Colon (tissue), 2 donors: ENCODE data around the gene CHST11.
"Not testable (repeated sequence)": the region's sequence is repeated elsewhere in the genome, so short reads cannot be mapped to it uniquely, and the experiment has no call there.

Experiments
- FAIRE-seq: peaks from 2 replicates; lab custom pipeline; 2012; peaks lifted over from hg19 to GRCh38; lab: Jason Lieb, UNC
- donor health status: control.
- donor health status: control.

Gene CHST11

DNA sequence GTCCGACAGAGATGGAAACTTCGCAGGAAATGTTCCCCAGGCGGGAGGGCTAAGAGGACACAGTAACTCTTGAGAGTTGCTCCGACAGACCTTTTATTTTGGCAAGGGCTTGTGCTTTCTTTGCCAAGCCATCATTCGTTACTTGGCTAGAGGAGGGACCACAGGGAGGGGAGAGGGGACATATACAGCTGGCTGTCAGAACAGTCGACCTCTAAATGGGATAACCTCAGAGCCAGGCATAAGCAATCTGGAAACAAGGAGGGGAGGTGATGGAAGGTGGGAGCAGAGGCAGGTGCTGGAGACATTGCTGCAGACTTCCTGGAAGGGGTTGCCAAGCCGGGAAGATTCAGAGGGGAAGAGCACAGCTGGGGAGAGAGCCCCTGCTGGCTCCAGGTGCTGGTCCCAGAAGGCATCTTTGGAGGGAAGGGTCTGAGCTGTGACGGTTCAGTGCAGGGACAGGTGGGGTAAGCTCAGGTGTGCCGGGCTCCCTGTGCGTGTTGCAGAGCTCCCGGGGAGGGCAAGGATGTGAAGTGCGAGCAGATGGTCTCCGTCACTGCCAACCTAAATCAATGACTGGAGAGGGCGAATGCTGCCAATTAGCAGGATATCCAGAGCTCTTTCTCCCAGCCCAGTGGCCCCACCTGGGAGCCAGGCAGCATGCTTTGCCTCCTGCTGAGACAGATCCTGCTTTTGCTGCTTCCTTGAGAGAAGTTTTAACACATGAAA is 50.1 kb downstream of the CHST11 start:
- no peak for FAIRE-seq

DNA sequence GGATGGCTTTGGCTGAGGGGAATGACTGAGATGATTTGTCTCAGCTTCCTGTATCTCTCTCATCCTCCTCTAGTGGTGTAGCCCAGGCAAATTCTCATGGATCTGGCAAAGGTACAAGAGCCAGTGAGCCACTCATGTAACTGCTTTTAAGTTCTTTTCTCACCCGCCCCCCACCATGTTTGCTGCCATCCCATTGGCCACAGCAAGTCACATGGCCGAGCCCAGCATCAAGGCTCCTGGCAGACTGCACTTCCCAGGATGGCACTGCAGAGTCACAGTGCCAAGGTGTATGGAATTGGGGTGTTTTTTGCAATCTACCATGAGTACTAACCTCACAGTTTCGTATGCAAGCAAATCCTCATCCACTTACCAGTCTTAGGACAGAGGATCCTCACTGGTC is 50.9 kb downstream of the CHST11 start:
- FAIRE-seq: no peak

DNA sequence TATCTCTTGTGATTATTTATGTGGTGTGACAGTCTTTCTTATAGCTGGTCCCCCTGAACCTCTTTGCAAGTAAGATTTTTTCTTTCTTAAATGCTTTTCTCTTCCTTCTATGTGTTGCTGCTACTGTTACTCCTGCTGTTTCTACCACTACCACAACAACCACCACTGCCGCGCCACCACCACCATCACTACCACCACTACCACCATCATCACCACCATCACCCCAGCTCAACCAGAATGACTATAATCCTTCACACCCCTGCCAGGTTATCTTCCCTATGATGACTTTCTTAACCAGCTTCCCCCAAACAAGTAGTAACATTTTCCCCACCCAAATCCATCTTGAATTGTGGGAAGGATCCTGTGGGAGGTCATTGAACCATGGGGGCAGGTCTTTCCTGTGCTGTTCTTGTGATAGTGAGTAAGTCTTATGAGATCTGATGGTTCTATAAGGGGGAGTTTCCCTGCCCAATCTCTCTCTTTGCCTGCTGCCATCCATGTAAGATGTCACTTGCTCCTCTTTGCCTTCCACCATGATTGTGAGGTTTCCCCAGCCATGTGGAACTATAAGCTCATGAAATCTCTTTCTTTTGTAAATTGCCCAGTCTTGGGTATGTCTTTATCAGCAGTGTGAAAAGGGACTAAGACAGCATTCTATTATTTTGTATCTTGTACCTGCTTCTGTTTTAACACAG is 52.2 kb downstream of the CHST11 start:
- no peak for FAIRE-seq

DNA sequence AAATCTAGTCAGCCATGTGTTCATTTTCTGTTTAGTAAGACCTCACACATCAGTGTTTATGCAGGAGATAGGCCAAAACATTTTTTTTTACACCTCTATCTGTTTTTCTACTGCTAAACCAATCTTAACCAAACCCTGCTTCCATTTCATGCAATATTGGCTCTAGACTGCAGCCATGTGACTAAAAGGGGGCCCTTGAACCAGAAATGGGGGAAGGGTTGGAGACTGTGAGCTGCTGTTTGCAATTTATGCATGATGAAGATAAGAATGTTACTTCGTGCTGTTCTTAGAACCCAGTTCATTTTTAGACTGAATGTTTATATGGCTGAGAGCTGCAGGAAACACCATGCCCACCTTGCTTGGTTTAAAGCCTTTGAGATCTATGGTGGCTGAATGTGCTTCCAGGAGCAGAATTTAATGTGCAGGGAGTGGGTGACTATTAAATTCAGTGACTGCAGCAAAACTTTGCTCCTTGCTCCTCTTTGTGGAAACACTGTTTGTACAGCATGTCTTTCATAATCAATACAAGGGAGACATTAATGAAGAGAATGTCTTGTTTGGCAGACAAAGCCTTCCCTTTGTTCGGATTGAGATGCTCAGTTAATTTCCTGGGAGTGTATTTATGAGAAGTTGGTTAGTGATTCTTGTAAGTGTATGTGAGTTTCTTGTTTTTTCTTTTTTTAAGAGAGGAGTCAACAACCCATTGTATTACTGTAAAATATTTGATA is 53.6 kb downstream of the CHST11 start:
- no peak for FAIRE-seq

DNA sequence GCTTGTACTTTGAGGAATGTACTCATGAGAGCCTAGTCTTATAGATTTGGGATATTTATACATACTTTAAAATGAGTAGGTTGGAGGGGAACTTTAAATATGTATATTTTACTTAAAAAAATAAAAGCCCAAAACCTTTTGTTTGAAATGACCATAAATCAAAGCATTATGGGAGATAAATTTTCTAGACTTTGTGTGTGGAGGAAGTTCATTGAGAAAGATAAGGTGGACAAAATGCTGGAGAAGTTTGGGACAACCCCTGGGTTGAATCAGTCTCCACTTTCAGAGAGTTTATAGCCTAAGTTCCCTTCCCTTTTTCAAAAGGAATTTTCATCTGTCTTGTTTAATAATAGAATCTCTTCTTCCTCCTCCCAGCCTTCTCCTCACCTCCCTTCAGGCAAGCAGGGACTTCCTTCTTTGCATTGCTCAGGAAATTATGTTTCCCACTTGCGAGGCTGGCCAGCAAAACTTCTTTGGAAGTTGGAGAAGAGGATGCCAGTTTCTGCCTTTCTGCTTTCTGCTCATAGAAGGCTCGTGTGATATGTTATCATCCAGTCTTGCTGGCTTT is 54.2 kb downstream of the CHST11 start:
- FAIRE-seq: no peak

DNA sequence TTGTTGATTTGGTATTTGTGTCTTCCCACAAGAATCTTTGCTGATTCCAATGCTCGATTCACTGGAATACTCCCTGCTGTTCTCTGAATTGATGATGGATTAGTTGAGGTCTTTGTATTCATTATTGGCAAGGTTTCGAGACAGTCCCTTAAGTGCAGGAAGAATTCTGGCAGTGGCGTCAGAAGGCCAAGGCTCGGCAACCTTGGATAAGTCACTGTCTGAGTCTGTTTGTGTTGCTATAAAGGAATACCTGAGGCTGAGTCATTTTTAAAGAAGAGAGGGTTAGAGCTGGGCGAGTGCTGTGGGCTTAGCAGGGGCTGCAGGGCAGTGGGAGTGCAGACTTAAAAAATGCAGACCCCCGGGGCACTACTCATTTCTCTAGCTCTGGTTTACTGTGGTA is 56.9 kb downstream of the CHST11 start:
- FAIRE-seq: no peak

DNA sequence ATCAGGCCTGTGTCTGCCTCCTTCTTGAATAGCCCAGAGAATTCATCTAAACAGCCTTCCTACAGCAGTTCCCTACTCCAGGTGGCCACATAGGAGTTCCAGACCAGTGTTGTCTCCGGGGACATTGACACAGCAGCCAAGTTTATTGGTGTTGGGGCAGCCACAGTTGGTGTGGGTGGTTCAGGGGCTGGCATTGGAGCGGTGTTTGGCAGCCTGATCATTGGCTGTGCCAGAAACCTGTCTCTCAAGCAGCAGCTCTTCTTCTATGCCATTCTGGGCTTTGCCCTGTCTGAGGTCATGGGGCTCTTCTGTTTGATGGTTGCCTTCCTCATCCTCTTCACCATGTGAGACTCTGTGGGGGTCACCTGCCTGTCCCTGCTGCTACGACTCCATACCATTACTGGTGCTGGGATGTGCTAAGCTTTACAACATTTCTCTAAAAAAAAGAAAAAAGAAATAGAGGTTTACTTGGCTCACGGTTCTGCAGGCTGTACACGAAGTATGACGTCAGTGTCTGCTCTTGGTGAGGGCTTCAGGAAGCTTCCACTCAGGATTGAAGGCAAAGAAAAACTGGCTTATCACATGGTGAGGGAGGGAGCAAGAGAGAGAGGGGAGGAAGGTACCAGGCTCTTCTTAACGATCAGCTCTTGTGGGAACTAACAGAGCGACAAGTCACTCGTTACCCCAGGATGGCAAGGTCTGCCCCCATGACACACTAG is 57.5 kb downstream of the CHST11 start:
- FAIRE-seq: no peak

DNA sequence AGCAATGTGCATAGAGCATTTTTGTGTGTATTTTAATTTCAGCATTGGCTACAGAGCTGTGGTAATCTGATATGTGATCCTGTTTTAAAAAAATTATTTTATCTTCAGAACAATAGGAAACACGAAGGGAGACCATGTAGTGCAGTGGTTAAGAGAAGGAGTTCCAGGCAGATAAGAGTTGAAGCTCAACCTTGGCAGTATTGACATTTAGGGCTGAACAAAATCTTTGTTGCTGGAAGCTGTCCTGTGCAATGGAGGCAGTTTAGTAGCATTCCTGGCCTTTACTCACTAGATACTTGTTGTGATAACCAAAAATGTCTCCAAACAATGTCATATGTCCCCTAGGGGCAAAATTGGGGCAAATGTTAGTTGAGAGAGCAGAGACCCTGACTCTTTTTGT is 59.2 kb downstream of the CHST11 start:
- FAIRE-seq: no peak

DNA sequence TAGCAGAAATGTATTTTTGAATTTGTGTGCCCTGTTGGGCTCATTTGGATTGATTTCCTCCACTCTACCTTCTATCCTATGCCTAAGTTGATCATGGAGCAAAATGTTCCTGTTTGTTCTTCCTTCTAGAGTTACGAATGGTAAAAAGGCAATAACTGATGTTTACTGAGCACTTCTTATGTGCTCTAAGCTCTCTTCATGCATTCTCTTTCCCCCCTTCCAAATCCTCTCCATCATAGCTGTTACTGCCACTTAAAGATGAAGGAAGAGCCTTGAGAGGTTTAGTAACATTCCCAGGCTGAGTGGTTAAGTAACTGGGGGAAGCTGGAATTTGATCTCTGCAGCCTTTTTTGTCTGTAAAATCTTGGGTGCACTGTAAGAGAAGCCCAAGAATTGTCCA is 60.1 kb downstream of the CHST11 start:
- FAIRE-seq: no peak

DNA sequence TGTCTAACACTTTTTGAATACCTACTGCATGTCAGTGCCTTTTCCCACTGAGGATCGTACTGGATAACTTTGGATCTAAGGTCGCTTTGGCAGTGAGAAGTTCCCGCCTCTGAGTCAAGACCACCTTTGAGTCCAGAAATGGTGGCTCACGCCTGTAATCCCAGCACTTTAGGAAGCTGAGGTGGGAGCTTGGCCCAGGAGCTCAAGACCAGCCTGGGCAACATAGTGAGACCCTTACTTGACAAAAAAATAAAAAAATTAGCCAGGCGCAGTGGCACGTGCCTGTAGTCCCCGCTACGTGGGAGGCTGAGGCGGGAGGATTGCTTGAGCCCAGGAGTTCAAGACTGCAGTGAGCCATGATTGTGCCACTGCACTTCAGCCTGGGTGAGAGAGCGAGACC is 61.1 kb downstream of the CHST11 start:
- no peak for FAIRE-seq

DNA sequence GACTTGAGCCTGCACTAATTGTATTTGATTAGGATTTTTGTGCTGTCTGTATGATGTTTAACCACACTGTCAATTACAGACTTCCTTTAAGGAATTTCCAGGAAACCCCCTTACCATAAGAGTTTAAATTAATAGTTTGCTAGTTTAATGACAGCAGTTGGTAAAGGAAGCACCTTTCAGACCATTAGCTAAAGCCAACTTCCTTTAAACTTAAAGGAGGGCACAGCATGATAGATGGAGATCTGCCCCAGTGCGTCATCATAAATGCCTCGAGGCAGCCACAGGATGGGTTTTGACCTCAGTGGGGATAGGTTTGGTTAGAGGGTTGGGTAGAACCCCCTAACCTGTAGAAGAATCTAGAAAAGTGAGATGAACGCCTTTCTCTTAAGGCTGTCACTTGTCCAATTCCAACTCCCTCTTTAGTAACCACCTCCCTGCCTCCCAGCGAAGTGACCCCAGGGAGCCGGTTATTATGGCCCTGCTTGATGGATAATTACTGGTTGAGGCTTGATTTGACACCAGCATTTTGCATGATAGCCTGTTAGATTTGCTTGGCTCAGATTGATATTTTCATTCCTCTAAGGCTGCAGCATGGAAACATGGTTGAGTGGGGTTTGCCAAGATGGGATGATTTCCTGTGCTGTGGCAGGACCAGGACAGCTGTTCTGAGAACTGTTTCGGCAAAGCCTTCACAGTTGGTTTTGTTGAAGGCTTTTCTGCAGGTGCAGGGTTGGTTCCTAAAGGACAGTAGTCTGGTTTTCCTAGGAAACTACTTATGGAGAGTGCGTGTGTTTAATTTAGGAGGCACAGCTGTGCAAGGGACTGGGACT is 62.7 kb downstream of the CHST11 start:
- FAIRE-seq: no peak

DNA sequence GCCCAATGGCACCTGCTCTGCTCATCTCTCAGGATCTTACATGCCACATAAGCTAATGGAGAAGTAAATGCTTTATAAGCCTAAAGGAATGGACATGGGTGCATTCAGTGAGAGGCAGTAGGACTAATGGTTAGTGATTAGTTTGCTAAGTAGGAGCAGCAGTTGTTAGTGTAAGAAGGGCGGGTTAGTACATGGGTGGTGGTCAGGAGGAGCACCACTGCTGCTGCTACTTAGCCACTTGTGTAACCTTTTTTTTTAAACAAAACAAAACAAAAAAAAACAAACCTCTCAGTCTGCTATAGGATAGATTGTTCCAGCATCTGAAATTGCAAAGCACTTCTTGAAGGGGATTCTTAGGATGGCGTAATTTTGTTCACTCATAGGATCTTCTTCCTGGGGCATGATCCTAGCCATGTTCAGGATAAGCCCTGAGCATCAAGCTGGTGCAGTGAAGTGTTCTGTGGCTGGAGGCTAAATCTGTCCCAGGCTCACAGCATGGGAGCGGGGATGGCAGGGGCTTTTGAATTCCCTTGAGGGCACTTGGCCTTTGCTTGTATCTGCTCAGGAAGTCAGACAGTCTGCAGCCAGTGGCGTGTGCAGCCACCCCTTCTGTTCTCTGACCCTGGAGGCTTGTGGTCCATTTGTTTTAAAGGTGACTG is 63.6 kb downstream of the CHST11 start:
- FAIRE-seq: no peak

DNA sequence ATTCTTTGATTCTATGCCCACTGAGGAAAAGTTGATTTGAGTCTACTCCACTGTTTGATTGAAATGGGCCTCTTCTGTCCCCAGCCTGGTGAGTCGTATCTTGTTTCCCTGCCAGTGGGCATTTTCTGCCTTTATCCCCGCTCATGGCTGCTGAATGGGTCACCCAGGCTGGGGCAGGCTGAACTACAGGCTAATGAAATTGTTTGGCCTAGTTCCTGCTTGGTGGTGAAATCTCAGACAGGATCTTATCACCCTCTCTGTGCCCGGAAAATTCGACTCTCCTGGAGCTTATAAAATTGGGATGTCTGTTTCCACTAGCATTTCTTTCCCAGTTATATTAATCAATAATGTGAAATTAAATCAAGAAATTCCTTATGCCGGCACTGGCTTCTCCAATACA is 65.0 kb downstream of the CHST11 start:
- FAIRE-seq: no peak

DNA sequence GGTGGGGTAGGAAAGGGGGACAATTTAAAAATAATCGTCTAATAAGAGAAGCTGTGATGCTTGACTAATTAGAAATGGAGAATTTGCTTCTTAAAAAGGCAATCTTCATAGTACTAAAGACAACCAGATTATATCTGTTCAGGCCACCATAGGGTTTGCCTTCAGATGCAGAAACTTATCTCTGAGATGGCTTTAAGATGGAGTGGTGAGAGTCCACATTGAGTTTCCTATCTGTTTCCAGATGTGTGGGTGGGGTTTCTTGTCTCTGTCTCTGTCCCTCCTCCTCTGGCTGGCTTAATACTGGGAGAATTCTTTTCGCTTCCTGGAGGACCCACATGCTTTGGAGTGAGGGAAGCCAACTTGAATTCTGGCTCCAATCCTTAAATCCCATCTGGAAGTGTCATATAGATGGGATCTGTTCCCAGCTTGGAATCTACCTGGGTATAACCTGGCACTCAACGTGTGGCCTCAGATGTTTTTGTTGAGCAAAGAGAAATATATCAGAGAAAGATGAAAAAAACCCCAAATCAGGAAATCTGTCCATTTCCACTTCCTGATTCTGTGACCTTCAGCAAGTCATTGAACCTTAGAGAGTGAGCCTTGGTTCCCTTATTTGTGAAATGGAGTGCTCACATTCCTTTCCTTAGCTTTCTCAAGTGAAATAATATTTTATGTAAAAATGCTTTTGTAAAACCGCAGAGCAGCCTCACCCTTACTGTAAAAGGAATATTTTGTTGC is 66.4 kb downstream of the CHST11 start:
- FAIRE-seq: no peak

DNA sequence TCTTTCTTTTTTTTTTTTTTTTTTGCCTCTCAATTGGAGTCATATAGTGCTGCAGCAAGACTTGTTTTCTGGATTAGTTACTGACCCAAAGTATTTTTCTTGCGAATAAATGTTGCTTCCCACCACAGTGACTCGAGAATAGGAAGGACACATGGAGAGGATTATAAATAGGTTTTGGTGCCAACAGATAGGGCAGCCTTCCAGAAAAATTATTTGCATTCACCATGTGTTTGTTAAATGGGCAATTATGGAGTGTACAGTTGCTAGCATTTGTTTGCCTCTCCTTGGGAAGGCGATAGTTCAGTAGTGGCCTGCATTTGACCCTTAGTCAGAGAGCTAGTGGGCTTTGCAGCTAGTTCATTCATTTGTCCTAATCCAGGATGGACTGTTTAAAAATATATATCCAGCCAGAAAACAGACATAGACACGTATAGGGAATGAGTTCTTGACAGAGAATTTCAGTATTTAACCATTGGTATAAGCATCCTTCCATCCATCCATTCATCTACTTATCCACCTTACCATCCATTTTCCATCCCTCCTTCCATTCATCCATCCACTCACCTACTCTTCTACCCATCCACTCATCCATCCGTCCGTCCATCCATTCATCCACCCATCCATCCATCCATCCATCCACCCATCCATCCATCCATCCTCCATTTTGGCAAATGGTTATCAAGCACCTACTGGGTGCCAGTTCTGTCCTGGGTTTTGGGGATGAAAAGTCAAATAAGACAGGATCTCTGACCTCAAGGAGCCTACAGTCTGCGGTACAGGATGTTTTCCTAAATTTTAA is 67.5 kb downstream of the CHST11 start:
- no peak for FAIRE-seq

DNA sequence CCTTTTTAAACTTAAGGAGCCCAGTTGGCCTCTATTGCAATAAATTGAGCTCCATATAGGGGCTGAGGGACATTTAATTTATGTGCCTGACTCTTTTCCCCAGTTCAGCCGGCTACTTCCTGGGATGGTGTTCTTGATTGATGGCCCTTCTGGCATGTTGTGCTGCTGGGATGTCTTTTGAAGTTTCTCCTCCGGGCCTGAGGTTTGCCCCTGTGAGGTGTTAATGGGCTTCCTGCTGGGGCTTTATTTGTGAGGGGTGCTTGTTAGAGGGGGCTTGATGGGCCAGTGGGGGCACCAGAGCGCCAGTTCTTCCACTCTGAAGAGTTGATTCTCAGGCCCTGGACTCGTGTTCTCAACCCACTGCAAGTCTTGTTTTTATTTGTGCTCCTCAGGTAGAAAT is 69.6 kb downstream of the CHST11 start:
- no peak for FAIRE-seq

DNA sequence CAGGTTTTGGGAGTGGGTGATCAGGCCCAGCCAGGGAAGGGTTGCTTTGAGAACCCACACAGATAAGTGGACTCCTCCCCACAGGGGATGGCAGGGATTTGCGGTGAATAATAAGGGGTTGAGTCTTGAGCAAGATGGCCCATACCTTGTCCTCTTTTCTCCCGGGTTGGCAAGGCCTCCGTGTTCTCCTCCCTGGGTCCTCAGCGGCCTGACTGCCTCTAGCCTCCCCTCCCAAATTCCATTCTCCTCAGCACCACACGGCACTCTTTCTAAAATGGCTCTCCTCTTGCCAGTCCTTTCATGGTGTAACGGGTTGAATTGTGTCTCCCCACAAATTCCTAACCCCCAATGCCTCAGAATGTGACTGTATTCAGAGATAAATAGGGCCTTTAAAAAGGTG is 70.0 kb downstream of the CHST11 start:
- no peak for FAIRE-seq

DNA sequence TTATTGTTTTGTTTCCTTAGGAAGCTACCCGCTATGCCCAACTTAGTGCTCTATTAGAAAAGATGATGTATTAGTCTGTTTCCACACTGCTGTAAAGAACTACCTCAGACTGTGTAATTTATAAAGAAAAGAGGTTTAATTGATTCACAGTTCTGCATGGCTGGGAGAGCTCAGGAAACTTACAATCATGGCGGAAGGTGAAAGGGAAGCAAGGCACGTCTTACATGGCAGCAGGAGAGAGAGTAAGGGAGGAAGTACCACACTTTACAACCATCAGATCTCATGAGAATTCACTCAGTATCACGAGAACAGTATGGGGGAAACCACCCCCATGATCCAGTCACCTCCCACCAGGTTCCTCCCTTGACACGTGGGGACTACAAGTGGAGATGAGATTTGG is 70.9 kb downstream of the CHST11 start:
- not testable (repeated sequence) for FAIRE-seq

DNA sequence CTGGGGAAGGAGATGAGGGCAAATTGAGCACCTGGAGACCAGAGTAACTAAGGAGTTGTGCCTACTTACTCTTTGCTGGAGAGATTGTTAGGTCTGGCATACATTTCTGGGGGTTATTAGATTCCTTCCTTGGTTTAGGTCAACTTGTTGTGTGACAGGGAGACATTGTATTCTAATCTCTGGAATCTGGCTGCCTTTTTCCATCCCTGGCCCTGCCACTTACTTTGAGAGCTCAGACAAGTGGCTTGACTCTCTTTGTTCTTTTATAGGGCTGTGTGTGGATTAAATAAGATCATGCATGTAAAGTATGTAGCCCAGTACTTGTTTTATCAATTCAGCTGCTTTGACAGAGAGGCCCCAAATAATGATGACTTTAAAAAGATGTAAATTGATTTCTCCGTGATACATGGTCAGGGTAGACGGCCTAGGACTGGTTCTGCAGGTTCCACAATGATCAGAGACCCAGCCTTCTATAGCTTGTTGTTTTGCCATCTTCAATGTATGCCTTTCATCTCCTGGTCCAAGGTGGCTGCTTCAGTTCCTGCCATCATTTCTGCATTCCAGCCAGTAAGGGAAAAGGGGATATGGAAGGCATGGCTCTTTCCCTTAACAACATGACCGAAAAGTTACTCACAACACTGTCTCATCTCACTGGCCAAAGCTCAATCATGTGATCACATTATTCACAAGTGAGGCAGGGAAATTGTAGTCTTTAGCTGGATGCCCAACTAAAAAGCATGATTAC is 72.6 kb downstream of the CHST11 start:
- no peak for FAIRE-seq
